B cell (primary cell): Measurements from ENCODE around the gene C17orf114.

Experiments
- ATAC-seq: fragments of 200-7000 bp; cut with Tn5 transposase; one replicate; pipeline ENCODE4 v1.10.0; 2021; ENCODE audit warnings: low read depth, mild to moderate bottlenecking, moderate number of reproducible peaks, moderate library complexity
- CTCF ChIA-PET: fragments of 350-600 bp; sonication (Branson Sonifier 250); formaldehyde crosslinking; loops from one replicate; lab custom pipeline; 2021; ENCODE audit warnings: antibody characterized with exemption, inconsistent platforms; lab: Charles Lee
- POLR2A ChIA-PET: fragments of 350-600 bp; sonication (Branson Sonifier 250); formaldehyde crosslinking; loops from one replicate; lab custom pipeline; 2021; ENCODE audit warnings: antibody characterized with exemption; lab: Charles Lee
- DNase-seq: peaks from one replicate; pipeline ENCODE4 v3.0.0; 2013
- H2AFZ ChIP-seq: 2 replicates; pipeline ENCODE4 v1.6.1; 2012; ENCODE audit warnings: mild to moderate bottlenecking, low read depth, low read length; ENCODE audit not compliant: insufficient read depth, poor library complexity, severe bottlenecking
- H3K27ac ChIP-seq, 2 donors: 1 replicate in 1 of 2; 2 replicates in 1 of 2; pipeline ENCODE4 v1.5.1; 2012 to 2013; ENCODE audit warnings: low read length in 2 of 2, mild to moderate bottlenecking in 2 of 2, moderate library complexity in 1 of 2
- H3K27me3 ChIP-seq, 4 experiments: fragments of 200-600 bp in 1 of 4; sonication (generic) in 1 of 4; replicated peaks in 1 of 4; 1 replicate in 2 of 4; 2 replicates in 2 of 4; pipeline versions ENCODE4 v1.6.1 to v1.7.0; 2013 to 2016; ENCODE audit warnings: low read length in 3 of 4, mild to moderate bottlenecking in 2 of 4, mixed read lengths in 1 of 4, moderate library complexity in 1 of 4; ENCODE audit not compliant: insufficient read depth in 4 of 4, control insufficient read depth in 3 of 4; ENCODE audit errors: control extremely low read depth in 1 of 4
- H3K36me3 ChIP-seq, 2 experiments: replicated peaks in 1 of 2; 1 replicate in 1 of 2; 2 replicates in 1 of 2; pipeline versions ENCODE4 v1.6.1 to v1.7.1; 2013; ENCODE audit warnings: low read length in 1 of 2; ENCODE audit not compliant: insufficient read depth in 2 of 2, control insufficient read depth in 1 of 2; ENCODE audit errors: control extremely low read depth in 1 of 2, extremely low read depth in 1 of 2
- H3K4me1 ChIP-seq, 2 donors: fragments of 200-600 bp in 1 of 2; sonication (generic) in 1 of 2; 1 replicate in 1 of 2; 2 replicates in 1 of 2; pipeline versions ENCODE4 v1.5.1 to v1.6.1; 2013 to 2017; ENCODE audit warnings: low read length in 2 of 2; ENCODE audit not compliant: control insufficient read depth in 2 of 2, insufficient read depth in 2 of 2
- H3K4me2 ChIP-seq: replicated peaks from 2 replicates; pipeline ENCODE3; 2012; ENCODE audit warnings: mild to moderate bottlenecking, low read depth, low read length; ENCODE audit not compliant: poor library complexity, severe bottlenecking
- H3K4me3 ChIP-seq, 5 experiments: fragments of 200-600 bp in 1 of 5; sonication (generic) in 1 of 5; 1 replicate in 3 of 5; 2 replicates in 2 of 5; pipeline versions ENCODE4 v1.5.1 to v1.7.0; 2011 to 2016; ENCODE audit warnings: low read length in 4 of 5, mild to moderate bottlenecking in 4 of 5, low read depth in 2 of 5, control low read depth in 1 of 5, moderate library complexity in 1 of 5; ENCODE audit not compliant: insufficient read depth in 1 of 5; ENCODE audit errors: control extremely low read depth in 1 of 5, extremely low read depth in 1 of 5
- H3K79me2 ChIP-seq: fragments of 200-600 bp; sonication (generic); one replicate; pipeline ENCODE4 v1.6.0; 2016; ENCODE audit warnings: low read length; ENCODE audit not compliant: control insufficient read depth, insufficient read depth
- H3K9ac ChIP-seq: fragments of 200-600 bp; sonication (generic); 2 replicates; pipeline ENCODE4 v1.6.1; 2017; ENCODE audit warnings: mild to moderate bottlenecking, low read length, moderate library complexity
- H3K9me3 ChIP-seq, 3 donors: one replicate each; pipeline versions ENCODE4 v1.6.1 to v1.7.1; 2013; ENCODE audit warnings: low read length in 2 of 3; ENCODE audit not compliant: control insufficient read depth in 2 of 3, insufficient read depth in 1 of 3; ENCODE audit errors: control extremely low read depth in 1 of 3
- H4K20me1 ChIP-seq: 2 replicates; pipeline ENCODE4 v1.6.0; 2012; ENCODE audit warnings: mild to moderate bottlenecking, low read length; ENCODE audit not compliant: insufficient read depth, control insufficient read depth, poor library complexity, severe bottlenecking
- H3K27ac Mint-ChIP-seq: one replicate; pipeline ENCODE4 v1.8.0; 2021; ENCODE audit warnings: mixed read lengths
- H3K27me3 Mint-ChIP-seq: one replicate; pipeline ENCODE4 v1.8.0; 2021; ENCODE audit warnings: mixed read lengths
- H3K4me1 Mint-ChIP-seq: one replicate; pipeline ENCODE4 v1.8.0; 2021; ENCODE audit warnings: mixed read lengths
- H3K4me3 Mint-ChIP-seq: one replicate; pipeline ENCODE4 v1.8.0; 2021; ENCODE audit warnings: mixed read lengths
- H3K9me3 Mint-ChIP-seq: one replicate; pipeline ENCODE4 v1.8.0; 2022; ENCODE audit warnings: mixed read lengths; ENCODE audit not compliant: insufficient read depth
- EZH2 ChIP-seq: IDR thresholded peaks from 2 replicates; pipeline ENCODE4 v1.6.1; 2012; ENCODE audit warnings: borderline replicate concordance, low read depth, mild to moderate bottlenecking, moderate library complexity, low read length; ENCODE audit not compliant: insufficient read depth, poor library complexity, severe bottlenecking
- WGBS: methylation state at CpG from one replicate; pipeline ENCODE4 v1.1.5; 2013; ENCODE audit warnings: missing lambda C conversion rate; ENCODE audit not compliant: insufficient coverage; 5-methylcytosine and 5-hydroxymethylcytosine counted together
- intact Hi-C: fragments of 100-400 bp; cut with micrococcal nuclease; formaldehyde crosslinking; loops from one replicate; pipeline ENCODE4 v1.10.0; 2022
- TF ChIP-seq, protein P1 (sequence below): fragments of 200-600 bp; IDR thresholded peaks from one replicate; pipeline ENCODE4 v1.8.0; 2022; ENCODE audit warnings: antibody characterized with exemption, mild to moderate bottlenecking

The C17orf114 gene

DNA sequence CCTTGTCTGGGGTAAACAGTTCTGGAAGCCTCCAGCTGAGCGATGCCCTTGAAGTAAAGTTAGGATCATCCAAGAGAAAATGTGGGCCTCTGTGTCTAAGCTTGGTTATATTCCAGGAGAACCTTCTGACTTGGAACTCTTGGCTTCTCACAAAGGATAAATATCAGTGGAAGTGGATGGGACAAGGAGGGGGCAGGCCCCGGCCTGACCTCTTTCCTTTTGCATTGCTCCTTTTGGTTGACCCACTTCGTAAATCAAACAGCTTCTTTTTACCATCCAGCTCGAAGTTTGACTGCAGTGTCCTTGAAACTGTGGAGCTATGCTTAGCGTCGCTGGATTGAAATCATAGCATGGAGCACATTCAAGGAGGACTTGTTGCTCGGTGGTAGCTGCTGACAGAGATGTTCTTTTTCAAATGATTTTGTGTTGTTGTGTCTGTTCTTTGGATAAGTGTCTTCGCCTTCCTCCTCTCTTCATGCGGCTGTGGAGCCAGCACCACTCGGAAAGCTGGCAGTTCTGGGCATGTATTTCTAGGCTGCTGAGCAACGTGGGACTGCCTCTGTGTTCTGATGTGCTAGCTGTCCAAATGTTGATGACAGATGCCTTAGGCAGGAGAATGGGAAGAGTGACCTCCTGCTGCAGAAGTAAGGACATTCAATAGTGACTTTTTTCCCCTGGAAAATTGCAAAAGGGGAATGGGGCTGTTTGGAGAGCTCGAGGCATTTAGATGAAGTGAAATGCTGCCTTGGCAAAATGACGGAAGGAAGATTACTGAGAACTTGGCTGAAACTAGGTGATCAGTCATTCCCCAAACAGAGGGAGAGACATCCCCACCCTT lies 35.6 kb upstream of the C17orf114 start:
- no peak for ATAC-seq
- H3K4me2 ChIP-seq, result no peak overlapping the region
- ChIA-PET POLR2A (interaction anchor here (0.6 to 1.3 kb wide), 2 partner anchors 136 to 435 kb away, joined by 3 read pairs; no protein-coding TSS in a partner anchor), CTCF (interaction anchor here (0.7 to 1.1 kb wide), 2 partner anchors 107 to 285 kb away, joined by 3 read pairs; no protein-coding TSS in a partner anchor)
- no peak overlapping the region for H2AFZ ChIP-seq
- H3K4me3 ChIP-seq, result no peak overlapping the region
- H3K36me3 ChIP-seq, result peaks cover 0 to 10% of the 10 kb centered on the region in 2 experiments
- WGBS, result 100% methylated on average over 9 of the region's 13 CpGs
- H3K27ac ChIP-seq, result no peak overlapping the region
- no peaks in the 10 kb centered on the region for H3K27me3 ChIP-seq
- no peak overlapping the region for H3K27ac Mint-ChIP-seq
- no peak for DNase-seq
- TF ChIP-seq EZH2, result no peak
- TF ChIP-seq, protein P1, sequence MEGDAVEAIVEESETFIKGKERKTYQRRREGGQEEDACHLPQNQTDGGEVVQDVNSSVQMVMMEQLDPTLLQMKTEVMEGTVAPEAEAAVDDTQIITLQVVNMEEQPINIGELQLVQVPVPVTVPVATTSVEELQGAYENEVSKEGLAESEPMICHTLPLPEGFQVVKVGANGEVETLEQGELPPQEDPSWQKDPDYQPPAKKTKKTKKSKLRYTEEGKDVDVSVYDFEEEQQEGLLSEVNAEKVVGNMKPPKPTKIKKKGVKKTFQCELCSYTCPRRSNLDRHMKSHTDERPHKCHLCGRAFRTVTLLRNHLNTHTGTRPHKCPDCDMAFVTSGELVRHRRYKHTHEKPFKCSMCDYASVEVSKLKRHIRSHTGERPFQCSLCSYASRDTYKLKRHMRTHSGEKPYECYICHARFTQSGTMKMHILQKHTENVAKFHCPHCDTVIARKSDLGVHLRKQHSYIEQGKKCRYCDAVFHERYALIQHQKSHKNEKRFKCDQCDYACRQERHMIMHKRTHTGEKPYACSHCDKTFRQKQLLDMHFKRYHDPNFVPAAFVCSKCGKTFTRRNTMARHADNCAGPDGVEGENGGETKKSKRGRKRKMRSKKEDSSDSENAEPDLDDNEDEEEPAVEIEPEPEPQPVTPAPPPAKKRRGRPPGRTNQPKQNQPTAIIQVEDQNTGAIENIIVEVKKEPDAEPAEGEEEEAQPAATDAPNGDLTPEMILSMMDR, result no peak
- peaks cover 21 to 26% of the 10 kb centered on the region in 2 donors for H3K4me1 ChIP-seq
- H3K4me3 Mint-ChIP-seq, result no peak overlapping the region
- H4K20me1 ChIP-seq, result peaks cover 85% of the 10 kb centered on the region
- H3K9ac ChIP-seq, result no peak overlapping the region
- peaks cover 97% of the 10 kb centered on the region for H3K79me2 ChIP-seq
- H3K9me3 Mint-ChIP-seq, result no peaks in the 10 kb centered on the region
- intact Hi-C loops, result no loop called here
- H3K9me3 ChIP-seq, result no peaks in the 10 kb centered on the region
- no peaks in the 10 kb centered on the region for H3K27me3 Mint-ChIP-seq
- peaks cover 50% of the 10 kb centered on the region for H3K4me1 Mint-ChIP-seq

DNA sequence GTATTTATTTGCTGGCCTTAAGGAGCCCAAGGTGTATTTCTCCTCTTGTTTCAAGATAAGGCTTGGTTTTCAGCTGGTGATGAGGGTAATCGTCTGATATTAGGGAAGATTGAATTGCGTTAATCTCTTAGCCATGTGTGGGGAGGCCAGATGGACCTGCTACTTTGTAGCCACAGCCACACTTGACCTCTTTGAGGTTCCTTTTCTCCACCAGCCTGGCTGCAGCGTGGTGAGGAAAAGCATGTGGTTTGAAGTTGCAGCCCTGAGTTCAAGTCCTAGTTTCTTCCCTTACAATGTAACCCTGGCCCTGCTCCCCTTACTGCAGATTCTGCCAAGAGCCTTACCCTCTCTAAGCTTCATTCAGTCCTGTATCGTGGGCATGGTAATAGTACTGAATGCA lies 34.1 kb upstream of the C17orf114 start:
- intact Hi-C loops, result no loop called here
- Histone ChIP-seq H3K27ac (no peak overlapping the region), H3K9me3 (no peaks in the 10 kb centered on the region), H3K27me3 (no peaks in the 10 kb centered on the region), H3K4me2 (no peak overlapping the region), H3K9ac (no peak overlapping the region), H4K20me1 (peaks cover 71% of the 10 kb centered on the region), H3K79me2 (peaks cover 84% of the 10 kb centered on the region), H3K4me1 (peaks cover 21 to 26% of the 10 kb centered on the region in 2 donors), H3K4me3 (no peak overlapping the region), H2AFZ (no peak overlapping the region), H3K36me3 (peaks cover 0 to 10% of the 10 kb centered on the region in 2 experiments)
- Mint-ChIP-seq H3K27me3 (no peaks in the 10 kb centered on the region), H3K4me3 (peak overlapping the region; percentile 47), H3K4me1 (peaks cover 44% of the 10 kb centered on the region), H3K9me3 (no peaks in the 10 kb centered on the region), H3K27ac (peak overlapping the region; percentile 32)
- TF ChIP-seq, protein P1, result no peak
- TF ChIP-seq EZH2, result no peak
- ATAC-seq (no peak), DNase-seq (no peak)
- no CpG with 5 or more reads among the region's 4 CpGs for WGBS
- ChIA-PET POLR2A (interaction anchor here (0.6 kb wide), 1 partner anchor 73 kb away, joined by 3 read pairs; no protein-coding TSS in a partner anchor), CTCF (interaction anchor here (1.5 kb wide), 1 partner anchor 46 kb away, joined by 3 read pairs; no protein-coding TSS in a partner anchor)
